Kidney epithelial cell (primary cell): ENCODE measurements around the gene ANAPC2. TPM values are rescaled to one million over a fixed set of nuclear protein-coding genes. Genes with fewer than 3 reads are reported as not detected.
A peak's percentile ranks its signal among the peaks of the same experiment; 100 is the strongest.

ENCODE experiments used
- DNase-seq: peaks from one replicate; pipeline ENCODE4 v3.0.0-alpha.2; 2010; ENCODE audit warnings: low read depth
- H3K27me3 ChIP-seq: 2 replicates; pipeline ENCODE4 v1.6.0; 2011; ENCODE audit warnings: low read length; ENCODE audit not compliant: control insufficient read depth, insufficient read depth
- H3K36me3 ChIP-seq: 2 replicates; pipeline ENCODE4 v1.5.1; 2011; ENCODE audit warnings: low read length; ENCODE audit not compliant: control insufficient read depth, insufficient read depth
- H3K4me3 ChIP-seq: 2 replicates; pipeline ENCODE4 v1.5.1; 2011; ENCODE audit warnings: low read depth, mild to moderate bottlenecking, control low read depth, low read length
- CTCF ChIP-seq: IDR thresholded peaks from 2 replicates; pipeline ENCODE4 v1.5.1; 2011; ENCODE audit warnings: mild to moderate bottlenecking, moderate library complexity, low read length, control low read depth, inconsistent platforms; ENCODE audit not compliant: insufficient read depth, poor library complexity, severe bottlenecking
- total RNA-seq: library from RNA; depleted of rRNA; stranded (reverse); fragments of >200 nt; gene quantifications from 2 replicates; pipeline ENCODE4 v1.2.3, GENCODE V29; 2015

The ANAPC2 gene
- total RNA-seq, 1 donor from 2014 or later = 18.8 TPM

DNA sequence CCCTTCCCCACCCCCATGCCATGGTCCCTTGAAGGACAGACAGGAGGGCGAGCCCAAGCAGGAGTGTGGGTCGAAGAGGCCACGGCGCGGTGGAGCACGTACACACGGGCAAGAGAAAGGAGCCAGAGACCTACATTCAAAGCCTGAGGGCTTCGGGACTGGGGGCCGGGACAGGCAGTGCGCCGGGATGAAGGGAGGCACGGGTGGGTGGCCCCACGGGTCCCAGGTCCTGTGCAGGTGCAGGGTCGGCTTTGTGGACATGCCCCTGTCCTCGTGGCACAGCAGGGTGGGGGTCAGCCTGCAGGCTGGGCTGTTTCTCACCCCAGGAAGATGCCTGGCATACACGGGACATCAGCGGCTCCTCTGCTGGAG lies 28.3 kb downstream of the ANAPC2 start:
- no peak for DNase-seq
- Histone ChIP-seq H3K27me3 (peaks cover 92% of the 10 kb centered on the region), H3K4me3 (no peak overlapping the region), H3K36me3 (no peaks in the 10 kb centered on the region)
- no peak for TF ChIP-seq CTCF

DNA sequence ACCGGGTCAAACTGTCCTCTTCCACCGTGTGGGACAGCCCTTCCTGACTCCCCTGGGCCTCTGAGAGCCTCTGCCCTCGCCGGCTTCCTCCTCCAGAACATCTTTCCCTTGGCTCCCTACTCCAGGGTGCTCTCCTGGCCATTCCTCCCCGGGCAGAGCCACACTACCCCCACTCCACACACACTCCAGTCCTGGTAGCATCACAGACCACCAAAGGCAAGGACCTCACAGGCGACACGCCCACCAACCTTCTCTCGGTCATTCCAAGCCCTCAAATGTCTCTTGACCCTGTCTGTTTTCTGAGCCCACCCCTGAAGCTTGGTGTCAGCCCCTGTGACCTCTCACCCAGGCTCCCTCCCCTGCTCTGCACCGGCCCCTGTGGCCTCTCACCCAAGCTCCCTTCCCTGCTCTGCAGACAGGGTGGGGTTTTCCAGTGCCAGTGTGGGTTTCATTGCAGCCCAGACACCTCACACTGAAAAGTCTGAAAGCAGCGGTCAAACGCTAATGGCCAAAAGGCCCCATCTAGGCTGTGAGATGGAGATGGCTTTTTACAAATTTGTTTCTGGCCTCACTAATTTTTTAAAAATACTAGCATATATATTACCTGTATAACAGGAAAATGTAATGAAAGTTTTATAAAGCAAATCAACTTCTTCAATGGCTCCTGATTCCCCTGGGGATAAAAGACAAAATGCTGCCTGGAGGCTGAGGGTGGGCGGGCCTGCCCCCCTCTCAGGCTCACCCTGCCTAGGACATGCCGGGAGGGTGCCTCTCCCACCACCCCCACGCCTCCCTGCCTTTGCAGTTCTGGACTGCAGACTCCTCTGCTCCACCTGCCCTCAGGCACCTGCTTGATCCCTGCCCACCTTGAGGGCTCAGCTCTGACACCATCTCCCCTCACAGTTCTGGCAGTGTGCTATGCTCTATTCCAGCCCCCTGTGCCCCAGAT lies 29.0 kb downstream of the ANAPC2 start:
- no peaks in the 10 kb centered on the region for H3K36me3 ChIP-seq
- peaks cover 88% of the 10 kb centered on the region for H3K27me3 ChIP-seq
- DNase-seq = no peak
- H3K4me3 ChIP-seq = no peak overlapping the region
- TF ChIP-seq CTCF = no peak

- TF ChIP-seq CTCF = no peak
- Histone ChIP-seq H3K36me3 (no peaks in the 10 kb centered on the region), H3K4me3 (no peak overlapping the region), H3K27me3 (peaks cover 80% of the 10 kb centered on the region)
- DNase-seq = no peak
Observed at GRCh38 chr9:137158625-137159024, 29.7 kb downstream of the ANAPC2 start.

GRCh38 chr9:137157618-137158415 lies 30.5 kb downstream of the ANAPC2 start:
- TF ChIP-seq CTCF = no peak
- no peaks in the 10 kb centered on the region for H3K36me3 ChIP-seq
- H3K27me3 ChIP-seq = peaks cover 72% of the 10 kb centered on the region
- DNase-seq = no peak
- H3K4me3 ChIP-seq = no peak overlapping the region

DNA sequence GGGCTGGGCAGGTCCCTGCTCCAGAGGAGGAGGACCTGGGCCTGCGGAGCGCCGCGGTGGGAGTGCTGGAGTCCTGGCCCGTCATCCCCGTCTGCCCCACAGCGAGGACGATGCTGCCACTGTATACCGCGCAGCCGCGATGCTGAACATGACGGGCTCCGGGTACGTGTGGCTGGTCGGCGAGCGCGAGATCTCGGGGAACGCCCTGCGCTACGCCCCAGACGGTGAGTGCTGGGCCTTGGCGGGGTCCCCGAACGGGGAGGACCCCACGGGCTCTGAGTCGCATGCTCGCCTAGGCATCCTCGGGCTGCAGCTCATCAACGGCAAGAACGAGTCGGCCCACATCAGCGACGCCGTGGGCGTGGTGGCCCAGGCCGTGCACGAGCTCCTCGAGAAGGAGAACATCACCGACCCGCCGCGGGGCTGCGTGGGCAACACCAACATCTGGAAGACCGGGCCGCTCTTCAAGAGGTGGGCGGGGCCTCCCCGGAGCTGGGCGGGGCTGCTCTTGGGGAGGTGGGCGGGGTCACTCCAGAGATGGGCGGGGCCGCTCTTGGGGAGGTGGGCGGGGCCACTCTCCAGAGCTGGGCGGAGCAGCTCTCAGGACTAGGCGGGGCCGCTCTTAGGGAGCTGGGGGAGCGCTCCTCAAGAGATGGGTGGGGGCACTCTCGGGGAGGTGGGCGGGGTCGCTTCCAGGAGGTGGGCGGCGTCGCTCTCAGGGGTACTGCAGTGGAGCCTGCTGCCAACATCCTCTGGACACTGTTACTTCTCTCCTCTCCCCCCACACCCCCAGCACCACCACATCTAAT lies 31.6 kb downstream of the ANAPC2 start:
- no peak for TF ChIP-seq CTCF
- Histone ChIP-seq H3K27me3 (peaks cover 62% of the 10 kb centered on the region), H3K4me3 (peak overlapping the region; percentile 13), H3K36me3 (no peaks in the 10 kb centered on the region)
- DNase-seq = no peak
